Panc1 (cell line): ENCODE measurements around the gene DNASE1. TPM values are rescaled to one million over a fixed set of nuclear protein-coding genes. Genes with fewer than 3 reads are reported as not detected.

Source experiments
- ATAC-seq: fragments of 200-7000 bp; cut with Tn5 transposase; 2 replicates; pipeline ENCODE4 v1.9.1; 2020; ENCODE audit warnings: mild to moderate bottlenecking, moderate library complexity
- BruUV-seq: library from RNA; stranded (reverse); fragments of 400-500 nt; replicated peaks from 2 replicates; lab custom pipeline; 2021; lab: Mats Ljungman, UMichigan
- CTCF ChIA-PET: fragments of 300-600 bp; sonication (Branson Sonifier 250); formaldehyde crosslinking; loops from one replicate; lab custom pipeline; 2022; ENCODE audit warnings: antibody characterized with exemption; lab: Charles Lee
- POLR2A ChIA-PET: fragments of 300-600 bp; sonication (Branson Sonifier 250); formaldehyde crosslinking; loops from one replicate; lab custom pipeline; 2022; ENCODE audit warnings: antibody characterized with exemption; lab: Charles Lee
- DNase-seq: peaks from one replicate; pipeline ENCODE4 v3.0.0-alpha.2; 2010; ENCODE audit warnings: low read depth, low spot score
- H3K27ac ChIP-seq: 2 replicates; pipeline ENCODE4 v1.5.1; 2011; ENCODE audit warnings: mild to moderate bottlenecking, low read length, inconsistent platforms
- H3K27me3 ChIP-seq: fragments of 200-500 bp; sonication (Bioruptor generic); 2 replicates; pipeline ENCODE4 v1.6.0; 2014; ENCODE audit warnings: low read length, inconsistent platforms; ENCODE audit not compliant: control insufficient read depth, insufficient read depth
- H3K36me3 ChIP-seq: fragments of 200-500 bp; sonication (Bioruptor generic); 2 replicates; pipeline ENCODE4 v1.5.1; 2014; ENCODE audit warnings: inconsistent platforms, mild to moderate bottlenecking, low read length, moderate library complexity; ENCODE audit not compliant: control insufficient read depth, insufficient read depth
- H3K4me1 ChIP-seq: 2 replicates; pipeline ENCODE4 v1.5.1; 2011; ENCODE audit warnings: inconsistent platforms, mild to moderate bottlenecking, low read length, moderate library complexity; ENCODE audit not compliant: control insufficient read depth, insufficient read depth
- H3K4me3 ChIP-seq, 2 experiments: 2 replicates each; pipeline ENCODE4 v1.5.1; 2011 to 2012; ENCODE audit warnings: low read depth in 2 of 2, low read length in 2 of 2, mild to moderate bottlenecking in 2 of 2, inconsistent platforms in 1 of 2, moderate library complexity in 1 of 2
- H3K9me3 ChIP-seq: fragments of 200-500 bp; sonication (Bioruptor generic); 2 replicates; pipeline ENCODE4 v1.5.1; 2014; ENCODE audit warnings: low read depth, mild to moderate bottlenecking, inconsistent platforms, low read length, moderate library complexity; ENCODE audit not compliant: control insufficient read depth, insufficient read depth
- POLR2AphosphoS5 ChIP-seq: IDR thresholded peaks from 2 replicates; pipeline ENCODE4 v1.6.1; 2012; ENCODE audit warnings: mild to moderate bottlenecking, low read depth, low read length, moderate library complexity
- SIN3A ChIP-seq: IDR thresholded peaks from 2 replicates; pipeline ENCODE4 v1.6.1; 2012; ENCODE audit warnings: low read depth, mild to moderate bottlenecking, low read length, moderate library complexity, borderline replicate concordance; ENCODE audit not compliant: insufficient read depth
- TCF7L2 ChIP-seq: IDR thresholded peaks from 2 replicates; pipeline ENCODE4 v1.6.1; 2011; ENCODE audit warnings: mild to moderate bottlenecking, low read depth, low read length, inconsistent platforms
- in situ Hi-C: cut with HindIII; loops from 2 replicates; pipeline ENCODE4 v1.10.0; 2016; ENCODE audit warnings: low sequenced_read_pairs, low pct_unique_long_range_greater_than_20kb
- intact Hi-C: fragments of 100-400 bp; cut with micrococcal nuclease; formaldehyde crosslinking; loops from one replicate; pipeline ENCODE4 v1.10.0; 2022; ENCODE audit not compliant: unreplicated experiment
- total RNA-seq: library from RNA; stranded (reverse); gene quantifications from one replicate; pipeline ENCODE4 v1.2.1, GENCODE V29; 2021; ENCODE audit not compliant: unreplicated experiment
- TF ChIP-seq, protein P1 (sequence below): fragments of 450-650 bp; IDR thresholded peaks from 2 replicates; pipeline ENCODE4 v1.5.1; 2017; ENCODE audit warnings: mild to moderate bottlenecking
- TF ChIP-seq, protein P2 (sequence below), 2 experiments: IDR thresholded peaks; 2 replicates each; pipeline ENCODE4 v1.6.1; 2011 to 2012; ENCODE audit warnings: low read depth in 2 of 2, control low read depth in 1 of 2, low read length in 1 of 2, mild to moderate bottlenecking in 1 of 2, moderate library complexity in 1 of 2; ENCODE audit not compliant: insufficient read depth in 1 of 2

Gene DNASE1
- total RNA-seq, 1 experiment from 2014 or later = 21.1 TPM

DNA sequence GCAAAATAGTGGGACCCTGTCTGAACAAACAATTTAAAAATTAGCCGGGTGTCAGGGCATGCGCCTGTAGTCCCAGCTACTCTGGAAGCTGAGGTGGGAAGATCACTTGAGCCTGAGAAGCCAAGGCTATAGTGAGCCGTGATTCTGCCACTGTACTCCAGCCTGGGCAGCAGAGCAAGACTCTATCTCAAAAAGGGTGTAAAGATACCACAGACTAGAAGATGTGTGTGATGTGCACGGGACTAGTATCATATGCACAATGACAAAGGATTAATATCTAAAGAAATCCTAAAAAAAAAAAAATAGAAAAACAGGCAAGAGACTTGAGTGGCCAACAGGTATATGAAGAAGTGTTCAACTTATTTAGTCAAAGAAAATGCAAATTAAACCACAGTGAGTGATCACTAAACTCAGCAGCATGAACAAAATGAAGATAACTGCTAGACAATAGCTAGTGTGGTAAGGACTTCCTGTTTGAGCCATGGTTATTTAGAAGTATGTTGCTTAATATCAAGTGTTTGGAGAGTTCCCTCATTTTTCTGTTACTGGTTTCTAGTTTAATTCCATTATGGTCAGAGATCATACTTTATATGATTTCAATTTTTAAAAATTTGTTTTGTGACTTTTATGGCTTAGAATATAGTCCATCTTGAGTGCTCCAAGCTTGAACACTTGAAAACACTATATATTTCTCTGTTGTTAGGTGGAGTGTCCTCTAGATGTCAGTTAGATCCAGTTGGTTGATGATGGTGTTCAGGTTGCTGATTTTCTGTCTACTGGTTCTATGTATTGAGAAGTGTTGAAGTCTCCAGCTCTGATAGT is 28.4 kb upstream of the DNASE1 start:
- ChIA-PET POLR2A (interaction anchor here (0.6 to 0.7 kb wide), 2 partner anchors 273 to 481 kb away, joined by 4 to 9 read pairs; no protein-coding TSS in a partner anchor), CTCF (no interaction called here)
- intact Hi-C loops (no loop called here), in situ Hi-C loops (no loop called here)
- Histone ChIP-seq H3K9me3 (no peaks in the 10 kb centered on the region), H3K4me3 (no peak overlapping the region), H3K27ac (no peak overlapping the region), H3K4me1 (no peaks in the 10 kb centered on the region), H3K36me3 (no peaks in the 10 kb centered on the region), H3K27me3 (no peaks in the 10 kb centered on the region)
- ATAC-seq = peak; percentile 71; the same call in 1 of the 2 replicates
- no peak for DNase-seq
- no peak for TF ChIP-seq TCF7L2
- no peak for TF ChIP-seq POLR2AphosphoS5
- no peak for TF ChIP-seq SIN3A
- TF ChIP-seq, protein P1, sequence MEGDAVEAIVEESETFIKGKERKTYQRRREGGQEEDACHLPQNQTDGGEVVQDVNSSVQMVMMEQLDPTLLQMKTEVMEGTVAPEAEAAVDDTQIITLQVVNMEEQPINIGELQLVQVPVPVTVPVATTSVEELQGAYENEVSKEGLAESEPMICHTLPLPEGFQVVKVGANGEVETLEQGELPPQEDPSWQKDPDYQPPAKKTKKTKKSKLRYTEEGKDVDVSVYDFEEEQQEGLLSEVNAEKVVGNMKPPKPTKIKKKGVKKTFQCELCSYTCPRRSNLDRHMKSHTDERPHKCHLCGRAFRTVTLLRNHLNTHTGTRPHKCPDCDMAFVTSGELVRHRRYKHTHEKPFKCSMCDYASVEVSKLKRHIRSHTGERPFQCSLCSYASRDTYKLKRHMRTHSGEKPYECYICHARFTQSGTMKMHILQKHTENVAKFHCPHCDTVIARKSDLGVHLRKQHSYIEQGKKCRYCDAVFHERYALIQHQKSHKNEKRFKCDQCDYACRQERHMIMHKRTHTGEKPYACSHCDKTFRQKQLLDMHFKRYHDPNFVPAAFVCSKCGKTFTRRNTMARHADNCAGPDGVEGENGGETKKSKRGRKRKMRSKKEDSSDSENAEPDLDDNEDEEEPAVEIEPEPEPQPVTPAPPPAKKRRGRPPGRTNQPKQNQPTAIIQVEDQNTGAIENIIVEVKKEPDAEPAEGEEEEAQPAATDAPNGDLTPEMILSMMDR = no peak
- TF ChIP-seq, protein P2, sequence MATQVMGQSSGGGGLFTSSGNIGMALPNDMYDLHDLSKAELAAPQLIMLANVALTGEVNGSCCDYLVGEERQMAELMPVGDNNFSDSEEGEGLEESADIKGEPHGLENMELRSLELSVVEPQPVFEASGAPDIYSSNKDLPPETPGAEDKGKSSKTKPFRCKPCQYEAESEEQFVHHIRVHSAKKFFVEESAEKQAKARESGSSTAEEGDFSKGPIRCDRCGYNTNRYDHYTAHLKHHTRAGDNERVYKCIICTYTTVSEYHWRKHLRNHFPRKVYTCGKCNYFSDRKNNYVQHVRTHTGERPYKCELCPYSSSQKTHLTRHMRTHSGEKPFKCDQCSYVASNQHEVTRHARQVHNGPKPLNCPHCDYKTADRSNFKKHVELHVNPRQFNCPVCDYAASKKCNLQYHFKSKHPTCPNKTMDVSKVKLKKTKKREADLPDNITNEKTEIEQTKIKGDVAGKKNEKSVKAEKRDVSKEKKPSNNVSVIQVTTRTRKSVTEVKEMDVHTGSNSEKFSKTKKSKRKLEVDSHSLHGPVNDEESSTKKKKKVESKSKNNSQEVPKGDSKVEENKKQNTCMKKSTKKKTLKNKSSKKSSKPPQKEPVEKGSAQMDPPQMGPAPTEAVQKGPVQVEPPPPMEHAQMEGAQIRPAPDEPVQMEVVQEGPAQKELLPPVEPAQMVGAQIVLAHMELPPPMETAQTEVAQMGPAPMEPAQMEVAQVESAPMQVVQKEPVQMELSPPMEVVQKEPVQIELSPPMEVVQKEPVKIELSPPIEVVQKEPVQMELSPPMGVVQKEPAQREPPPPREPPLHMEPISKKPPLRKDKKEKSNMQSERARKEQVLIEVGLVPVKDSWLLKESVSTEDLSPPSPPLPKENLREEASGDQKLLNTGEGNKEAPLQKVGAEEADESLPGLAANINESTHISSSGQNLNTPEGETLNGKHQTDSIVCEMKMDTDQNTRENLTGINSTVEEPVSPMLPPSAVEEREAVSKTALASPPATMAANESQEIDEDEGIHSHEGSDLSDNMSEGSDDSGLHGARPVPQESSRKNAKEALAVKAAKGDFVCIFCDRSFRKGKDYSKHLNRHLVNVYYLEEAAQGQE (IDR thresholded peaks at IDR 0.05; ENCODE audit: insufficient read depth in 1 of 2, low read depth in 2 of 2, low read length in 1 of 2) = no peak
- BruUV-seq = no TSS peak

DNA sequence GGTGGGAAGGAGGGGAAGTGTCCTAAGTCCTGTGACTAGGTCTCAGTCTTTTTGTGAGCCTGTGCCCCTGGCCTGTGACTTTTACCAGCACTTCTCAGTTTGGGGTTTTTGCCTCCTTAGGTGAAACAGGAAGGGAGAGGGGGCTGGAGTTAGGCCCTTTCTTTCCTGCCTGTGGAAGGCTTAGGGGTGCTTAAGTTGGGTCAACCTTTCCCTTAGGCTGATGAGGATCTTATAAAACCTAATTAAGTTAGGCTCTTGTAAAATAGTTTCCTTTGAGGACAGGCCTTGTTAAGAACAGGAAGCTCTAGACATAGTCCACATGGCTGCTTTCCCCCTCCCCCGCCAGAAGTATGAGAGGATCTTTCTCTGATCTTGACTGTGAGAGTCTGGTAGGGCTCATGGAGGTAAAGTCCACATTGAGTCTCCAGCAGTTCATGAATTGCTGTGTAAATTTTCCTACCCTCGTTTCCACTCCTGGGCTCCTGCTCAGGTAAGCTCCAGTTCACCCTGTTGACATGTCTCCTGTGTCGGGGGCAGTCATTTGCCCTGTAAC is 17.0 kb upstream of the DNASE1 start:
- Histone ChIP-seq H3K36me3 (no peaks in the 10 kb centered on the region), H3K27ac (peak overlapping the region; percentile 44), H3K27me3 (no peaks in the 10 kb centered on the region), H3K9me3 (no peaks in the 10 kb centered on the region), H3K4me3 (no peak overlapping the region), H3K4me1 (peaks cover 8% of the 10 kb centered on the region; the same call in 1 of the 2 replicates)
- ATAC-seq (no peak), DNase-seq (no peak)
- intact Hi-C loops = no loop called here
- ChIA-PET POLR2A (no interaction called here), CTCF (interaction anchor here (0.6 kb wide), 1 partner anchor 17 kb away, joined by 3 read pairs; the partner anchor contains the start of gene DNASE1)
- TF ChIP-seq, protein P1 = no peak
- TF ChIP-seq, protein P2 (IDR thresholded peaks at IDR 0.05; ENCODE audit: insufficient read depth in 1 of 2, low read depth in 2 of 2, low read length in 1 of 2) = no peak
- TF ChIP-seq TCF7L2 (no peak), SIN3A (no peak), POLR2AphosphoS5 (no peak)
- in situ Hi-C loops = no loop called here
- no TSS peak for BruUV-seq
